HFFc6 (cell line): ENCODE data around the gene RABGAP1L. TPM values are rescaled to one million over a fixed set of nuclear protein-coding genes. Genes with fewer than 3 reads are reported as not detected.
"Not testable (repeated sequence)": the region's sequence is repeated elsewhere in the genome, so short reads cannot be mapped to it uniquely, and the experiment has no call there.

Source experiments
- DNase-seq: peaks from one replicate; pipeline ENCODE4 v3.0.0-alpha.2; 2018
- H3K27ac Mint-ChIP-seq: 2 replicates; pipeline ENCODE4 v1.8.0; 2020; ENCODE audit warnings: mild to moderate bottlenecking, mixed read lengths
- H3K27me3 Mint-ChIP-seq: 2 replicates; pipeline ENCODE4 v1.8.0; 2021; ENCODE audit warnings: mild to moderate bottlenecking, moderate library complexity, mixed read lengths; ENCODE audit not compliant: insufficient read depth
- H3K36me3 Mint-ChIP-seq: 2 replicates; pipeline ENCODE4 v1.8.0; 2021; ENCODE audit warnings: low read depth, mixed read lengths
- H3K4me1 Mint-ChIP-seq: 2 replicates; pipeline ENCODE4 v1.8.0; 2020; ENCODE audit warnings: low read depth, mixed read lengths
- H3K4me3 Mint-ChIP-seq: 2 replicates; pipeline ENCODE4 v1.8.0; 2020; ENCODE audit warnings: mild to moderate bottlenecking, moderate library complexity, mixed read lengths
- H3K9me3 Mint-ChIP-seq: 2 replicates; pipeline ENCODE4 v1.8.0; 2020; ENCODE audit warnings: mild to moderate bottlenecking, mixed read lengths
- total RNA-seq, 6 experiments: library from RNA; stranded (reverse); fragmentation: NEBNext Ultra II Directional; extraction: Animal tissue kit (Norgen Biotek cat#: 25700); gene quantifications; 2 replicates in 1 of 6; 3 replicates in 5 of 6; pipeline ENCODE4 v1.2.3, GENCODE V29; 2021
- TF ChIP-seq, protein P1 (sequence below): fragments of 200-600 bp; sonication (generic); IDR thresholded peaks from 2 replicates; pipeline ENCODE4 v1.5.0; 2021; ENCODE audit warnings: antibody characterized with exemption, mild to moderate bottlenecking

The RABGAP1L gene
- total RNA-seq, 6 experiments from 2014 or later, result 14.5 to 16.9 (median 16.0) TPM

DNA sequence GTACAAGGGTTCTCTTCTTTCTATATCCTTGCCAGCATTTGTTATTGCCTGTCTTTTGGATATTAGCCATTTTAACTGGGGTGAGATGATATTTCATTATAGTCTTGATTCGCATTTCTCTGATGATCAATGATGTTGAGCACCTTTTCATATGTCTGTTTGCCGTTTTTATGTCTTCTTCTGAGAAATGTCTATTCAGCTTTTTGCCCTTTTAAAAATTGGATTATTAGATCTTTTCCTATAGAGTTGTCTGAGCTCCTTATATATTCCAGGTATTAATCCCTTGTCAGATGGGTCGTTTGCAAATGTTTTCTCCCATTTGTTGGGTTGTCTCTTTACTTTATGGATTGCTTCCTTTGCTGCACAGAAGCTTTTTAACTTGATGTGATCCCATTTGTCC is 883.3 kb downstream of the RABGAP1L start:
- Mint-ChIP-seq H3K4me3 (no peak overlapping the region), H3K36me3 (no peaks in the 10 kb centered on the region)

DNA sequence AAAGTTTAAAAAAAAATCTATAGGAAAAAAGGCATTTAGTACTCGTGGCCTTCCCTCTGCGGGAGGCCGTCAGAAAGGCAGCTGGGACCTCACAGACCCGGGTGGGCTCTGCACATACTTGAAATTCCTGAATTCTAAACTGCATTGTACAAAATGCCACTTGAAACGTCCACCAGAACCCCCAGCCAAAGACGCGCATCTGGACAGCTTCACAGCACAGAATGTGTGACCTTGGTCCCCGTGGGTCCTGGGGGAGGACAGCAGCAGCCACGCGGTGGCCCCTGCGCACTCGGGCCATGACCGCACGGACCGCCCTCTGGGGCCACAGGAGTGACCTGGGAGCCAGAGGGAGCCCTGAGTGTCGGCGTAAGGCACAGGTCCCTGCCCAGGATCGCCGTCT is 884.5 kb downstream of the RABGAP1L start:
- TF ChIP-seq, protein P1, sequence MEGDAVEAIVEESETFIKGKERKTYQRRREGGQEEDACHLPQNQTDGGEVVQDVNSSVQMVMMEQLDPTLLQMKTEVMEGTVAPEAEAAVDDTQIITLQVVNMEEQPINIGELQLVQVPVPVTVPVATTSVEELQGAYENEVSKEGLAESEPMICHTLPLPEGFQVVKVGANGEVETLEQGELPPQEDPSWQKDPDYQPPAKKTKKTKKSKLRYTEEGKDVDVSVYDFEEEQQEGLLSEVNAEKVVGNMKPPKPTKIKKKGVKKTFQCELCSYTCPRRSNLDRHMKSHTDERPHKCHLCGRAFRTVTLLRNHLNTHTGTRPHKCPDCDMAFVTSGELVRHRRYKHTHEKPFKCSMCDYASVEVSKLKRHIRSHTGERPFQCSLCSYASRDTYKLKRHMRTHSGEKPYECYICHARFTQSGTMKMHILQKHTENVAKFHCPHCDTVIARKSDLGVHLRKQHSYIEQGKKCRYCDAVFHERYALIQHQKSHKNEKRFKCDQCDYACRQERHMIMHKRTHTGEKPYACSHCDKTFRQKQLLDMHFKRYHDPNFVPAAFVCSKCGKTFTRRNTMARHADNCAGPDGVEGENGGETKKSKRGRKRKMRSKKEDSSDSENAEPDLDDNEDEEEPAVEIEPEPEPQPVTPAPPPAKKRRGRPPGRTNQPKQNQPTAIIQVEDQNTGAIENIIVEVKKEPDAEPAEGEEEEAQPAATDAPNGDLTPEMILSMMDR, result no peak
- H3K4me3 Mint-ChIP-seq, result no peak overlapping the region
- no peaks in the 10 kb centered on the region for H3K4me1 Mint-ChIP-seq
- no peak overlapping the region for H3K27ac Mint-ChIP-seq
- no peaks in the 10 kb centered on the region for H3K36me3 Mint-ChIP-seq
- no peak for DNase-seq
- H3K27me3 Mint-ChIP-seq, result peaks cover 8% of the 10 kb centered on the region; the same call in 1 of the 2 replicates
- H3K9me3 Mint-ChIP-seq, result peaks cover 4% of the 10 kb centered on the region; the same call in 1 of the 2 replicates

More for the DNA sequence above, 883.3 kb downstream of the RABGAP1L start:
- Mint-ChIP-seq H3K4me1 (no peaks in the 10 kb centered on the region), H3K27me3 (peaks cover 8% of the 10 kb centered on the region; the same call in 1 of the 2 replicates), H3K27ac (no peak overlapping the region), H3K9me3 (peaks cover 4% of the 10 kb centered on the region; the same call in 1 of the 2 replicates)
- no peak for DNase-seq
- TF ChIP-seq, protein P1, result no peak

DNA sequence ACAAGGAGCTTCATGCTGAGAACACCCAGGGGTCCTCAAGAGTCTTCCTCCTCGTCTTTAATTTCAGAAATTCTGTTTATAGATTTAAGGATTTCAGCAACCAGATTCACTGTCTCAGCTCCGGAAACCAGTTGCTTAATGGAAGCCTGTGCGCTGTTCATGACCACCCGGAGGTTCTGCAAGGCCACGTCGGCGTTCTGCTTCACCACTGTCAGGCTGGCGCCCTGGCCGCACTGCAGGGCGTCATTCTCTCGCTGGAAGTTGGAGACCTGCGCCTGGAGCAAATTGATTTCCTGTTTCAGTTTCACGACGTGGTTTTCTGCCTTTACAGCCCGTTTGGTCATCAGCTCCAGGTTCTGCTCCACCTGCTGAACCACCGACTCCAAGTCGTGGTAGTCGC is 885.3 kb downstream of the RABGAP1L start:
- DNase-seq, H3K4me1 Mint-ChIP-seq, H3K4me3 Mint-ChIP-seq, H3K27ac Mint-ChIP-seq, H3K9me3 Mint-ChIP-seq, H3K27me3 Mint-ChIP-seq, H3K36me3 Mint-ChIP-seq: not testable (repeated sequence)

Other genes with a start within 250 kb of the RABGAP1L start
- gene SERPINC1, start 242.2 kb upstream of the RABGAP1L start, total RNA-seq, result under 1 TPM in 5 of 6 experiments, not detected in 1; 0.12 to 0.39 (median 0.29) TPM
- 10 to 100 TPM; 21.9 to 28.2 (median 23.3) TPM for gene RC3H1, start 137.2 kb upstream of the RABGAP1L start, total RNA-seq